Measurements from ENCODE around the gene CRYGB.

- TF ChIP-seq CTCF (conservative IDR thresholded peaks at IDR 0.05; ENCODE audit: low read length) (no peak), EZH2phosphoT487 (IDR thresholded peaks at IDR 0.05; ENCODE audit: borderline replicate concordance, low read depth, low read length) (no peak)
These were observed 10.9 kb downstream of the CRYGB start for GRCh38 chr2:208134928-208135586.

All from OCI-LY7 (cell line).